CD4-positive, CD25-positive, alpha-beta regulatory T cell (primary cell): ENCODE data around the gene CYB561A3. TPM values are rescaled to one million over a fixed set of nuclear protein-coding genes. Genes with fewer than 3 reads are reported as not detected.

Source experiments
- ATAC-seq, 2 donors: fragments of 150-1000 bp; cut with Tn5 transposase; one replicate each; pipeline ENCODE4 v1.10.0; 2021; ENCODE audit warnings: low read depth in 2 of 2, moderate number of reproducible peaks in 2 of 2, moderate library complexity in 1 of 2
- DNase-seq, 3 donors: peaks; one replicate each; pipeline versions ENCODE4 v3.0.0 to v3.0.0-alpha.2; 2012 to 2022; ENCODE audit warnings: mixed read lengths in 1 of 3
- H3K27ac ChIP-seq: one replicate; pipeline ENCODE4 v1.7.0; 2013; ENCODE audit warnings: mild to moderate bottlenecking, low read length; ENCODE audit not compliant: insufficient read depth, poor library complexity, severe bottlenecking
- H3K27me3 ChIP-seq: one replicate; pipeline ENCODE4 v1.7.0; 2013; ENCODE audit warnings: low read length; ENCODE audit not compliant: control insufficient read depth, insufficient read depth
- H3K36me3 ChIP-seq: one replicate; pipeline ENCODE4 v1.7.0; 2013; ENCODE audit warnings: mild to moderate bottlenecking, low read length, moderate library complexity; ENCODE audit not compliant: control insufficient read depth, insufficient read depth
- H3K4me1 ChIP-seq: 2 replicates; pipeline ENCODE4 v1.7.0; 2013; ENCODE audit warnings: mild to moderate bottlenecking, low read length; ENCODE audit not compliant: insufficient read depth, control insufficient read depth, poor library complexity, severe bottlenecking
- H3K4me3 ChIP-seq: one replicate; pipeline ENCODE4 v1.7.0; 2013; ENCODE audit warnings: low read depth, mild to moderate bottlenecking, low read length, moderate library complexity
- H3K9me3 ChIP-seq, 2 experiments: 1 replicate in 1 of 2; 2 replicates in 1 of 2; pipeline ENCODE4 v1.7.0; 2013; ENCODE audit warnings: low read length in 2 of 2, mild to moderate bottlenecking in 1 of 2, moderate library complexity in 1 of 2; ENCODE audit not compliant: control insufficient read depth in 2 of 2
- H3K27ac Mint-ChIP-seq, 3 donors: one replicate each; pipeline ENCODE4 v1.8.0; 2020 to 2022; ENCODE audit warnings: mild to moderate bottlenecking in 3 of 3, mixed read lengths in 3 of 3, moderate library complexity in 2 of 3
- H3K27me3 Mint-ChIP-seq: one replicate; pipeline ENCODE4 v1.8.0; 2022; ENCODE audit warnings: mild to moderate bottlenecking, mixed read lengths
- H3K36me3 Mint-ChIP-seq: one replicate; pipeline ENCODE4 v1.8.0; 2020; ENCODE audit warnings: mixed read lengths
- H3K4me1 Mint-ChIP-seq, 4 donors: one replicate each; pipeline ENCODE4 v1.8.0; 2020 to 2022; ENCODE audit warnings: mixed read lengths in 4 of 4, mild to moderate bottlenecking in 1 of 4
- H3K4me3 Mint-ChIP-seq, 4 donors: one replicate each; pipeline ENCODE4 v1.8.0; 2020 to 2022; ENCODE audit warnings: mild to moderate bottlenecking in 4 of 4, mixed read lengths in 4 of 4, moderate library complexity in 3 of 4
- H3K9me3 Mint-ChIP-seq, 7 donors: one replicate each; pipeline ENCODE4 v1.8.0; 2020 to 2022; ENCODE audit warnings: mixed read lengths in 7 of 7, mild to moderate bottlenecking in 3 of 7, moderate library complexity in 2 of 7
- polyA plus RNA-seq, 4 donors: library from polyadenylated mRNA; unstranded; fragments of 300-500 nt; fragmentation: Illumina TruSeq; gene quantifications; one replicate each; pipeline ENCODE4 v1.2.3, GENCODE V29; 2021
- total RNA-seq: library from RNA; stranded (reverse); gene quantifications from one replicate; pipeline ENCODE4 v1.2.3, GENCODE V29; 2022

CYB561A3 gene
- total and polyA plus RNA-seq, 5 donors from 2014 or later: 29.5 to 70.2 (median 58.8) TPM

GRCh38 chr11:61349189-61349751, 12.4 kb downstream of the CYB561A3 start:
- H3K27me3 ChIP-seq: no peaks in the 10 kb centered on the region
- H3K36me3 ChIP-seq: peaks cover 45% of the 10 kb centered on the region
- Mint-ChIP-seq H3K4me3 (no peak overlapping the region), H3K27ac (peak overlapping the region in 1 of 3 donors; percentile 73), H3K36me3 (peaks cover 20% of the 10 kb centered on the region), H3K4me1 (peaks cover 0 to 8% (median 2%) of the 10 kb centered on the region in 4 donors), H3K9me3 (no peaks in the 10 kb centered on the region), H3K27me3 (no peaks in the 10 kb centered on the region)
- DNase-seq (no peak), ATAC-seq (no peak)
- no peak overlapping the region for H3K27ac ChIP-seq
- no peaks in the 10 kb centered on the region for H3K4me1 ChIP-seq
- no peaks in the 10 kb centered on the region for H3K9me3 ChIP-seq
- no peak overlapping the region for H3K4me3 ChIP-seq

GRCh38 chr11:61347916-61348461, 13.7 kb downstream of the CYB561A3 start:
- H3K27ac ChIP-seq: no peak overlapping the region
- Mint-ChIP-seq H3K9me3 (no peaks in the 10 kb centered on the region), H3K27ac (no peak overlapping the region), H3K4me3 (no peak overlapping the region), H3K36me3 (peaks cover 13% of the 10 kb centered on the region), H3K4me1 (peaks cover 0 to 8% (median 0%) of the 10 kb centered on the region in 4 donors), H3K27me3 (no peaks in the 10 kb centered on the region)
- no peaks in the 10 kb centered on the region for H3K9me3 ChIP-seq
- H3K36me3 ChIP-seq: peaks cover 34% of the 10 kb centered on the region
- H3K4me1 ChIP-seq: no peaks in the 10 kb centered on the region
- no peaks in the 10 kb centered on the region for H3K27me3 ChIP-seq
- peak in 1 of 2 donors; percentile 19 for ATAC-seq
- DNase-seq: no peak
- no peak overlapping the region for H3K4me3 ChIP-seq

- Histone ChIP-seq H3K36me3 (peaks cover 23% of the 10 kb centered on the region), H3K4me3 (no peak overlapping the region), H3K27me3 (no peaks in the 10 kb centered on the region), H3K27ac (no peak overlapping the region), H3K4me1 (no peaks in the 10 kb centered on the region), H3K9me3 (no peaks in the 10 kb centered on the region)
- peak overlapping the region in 1 of 3 donors; percentile 92 for H3K27ac Mint-ChIP-seq
- H3K27me3 Mint-ChIP-seq: no peaks in the 10 kb centered on the region
- ATAC-seq: no peak
- no peak overlapping the region for H3K4me3 Mint-ChIP-seq
- peaks cover 0 to 5% (median 0%) of the 10 kb centered on the region in 4 donors for H3K4me1 Mint-ChIP-seq
- peaks cover 14% of the 10 kb centered on the region for H3K36me3 Mint-ChIP-seq
- DNase-seq: no peak
- H3K9me3 Mint-ChIP-seq: no peaks in the 10 kb centered on the region
Observed at GRCh38 chr11:61345954-61346843, 15.5 kb downstream of the CYB561A3 start.

- Histone ChIP-seq H3K27me3 (no peaks in the 10 kb centered on the region), H3K4me3 (no peak overlapping the region), H3K9me3 (no peaks in the 10 kb centered on the region), H3K4me1 (no peaks in the 10 kb centered on the region), H3K27ac (no peak overlapping the region), H3K36me3 (peaks cover 22% of the 10 kb centered on the region)
- DNase-seq: no peak
- Mint-ChIP-seq H3K27ac (peak overlapping the region in 1 of 3 donors; percentile 32), H3K9me3 (no peaks in the 10 kb centered on the region), H3K4me1 (peaks cover 0 to 5% (median 0%) of the 10 kb centered on the region in 4 donors), H3K36me3 (peaks cover 19% of the 10 kb centered on the region), H3K4me3 (no peak overlapping the region), H3K27me3 (no peaks in the 10 kb centered on the region)
- ATAC-seq: no peak
Observed at GRCh38 chr11:61345170-61345610, 16.5 kb downstream of the CYB561A3 start.

GRCh38 chr11:61343792-61344745, 17.6 kb downstream of the CYB561A3 start:
- no peaks in the 10 kb centered on the region for H3K9me3 Mint-ChIP-seq
- no peak overlapping the region for H3K27ac ChIP-seq
- peak overlapping the region in 1 of 3 donors; percentile 69 for H3K27ac Mint-ChIP-seq
- H3K36me3 ChIP-seq: peaks cover 14% of the 10 kb centered on the region
- H3K9me3 ChIP-seq: no peaks in the 10 kb centered on the region
- ATAC-seq (no peak), DNase-seq (no peak)
- H3K36me3 Mint-ChIP-seq: peaks cover 17% of the 10 kb centered on the region
- H3K4me3 Mint-ChIP-seq: no peak overlapping the region
- no peaks in the 10 kb centered on the region for H3K4me1 ChIP-seq
- H3K4me3 ChIP-seq: no peak overlapping the region
- H3K4me1 Mint-ChIP-seq: peaks cover 0 to 2% (median 0%) of the 10 kb centered on the region in 4 donors
- no peaks in the 10 kb centered on the region for H3K27me3 ChIP-seq
- H3K27me3 Mint-ChIP-seq: no peaks in the 10 kb centered on the region

- H3K27me3 ChIP-seq: no peaks in the 10 kb centered on the region
- peaks cover 0 to 2% (median 0%) of the 10 kb centered on the region in 4 donors for H3K4me1 Mint-ChIP-seq
- no peak overlapping the region for H3K27ac ChIP-seq
- no peak overlapping the region for H3K4me3 Mint-ChIP-seq
- DNase-seq: no peak
- H3K36me3 Mint-ChIP-seq: peaks cover 20% of the 10 kb centered on the region
- ATAC-seq: no peak
- H3K4me1 ChIP-seq: no peaks in the 10 kb centered on the region
- peaks cover 4% of the 10 kb centered on the region for H3K36me3 ChIP-seq
- H3K9me3 ChIP-seq: no peaks in the 10 kb centered on the region
- H3K9me3 Mint-ChIP-seq: no peaks in the 10 kb centered on the region
- no peak overlapping the region for H3K4me3 ChIP-seq
- H3K27me3 Mint-ChIP-seq: no peaks in the 10 kb centered on the region
- H3K27ac Mint-ChIP-seq: no peak overlapping the region
Observed at GRCh38 chr11:61342207-61342803, 19.4 kb downstream of the CYB561A3 start.

GRCh38 chr11:61341706-61342105, 20.0 kb downstream of the CYB561A3 start:
- H3K9me3 ChIP-seq: no peaks in the 10 kb centered on the region
- Mint-ChIP-seq H3K9me3 (no peaks in the 10 kb centered on the region), H3K4me3 (no peak overlapping the region), H3K27ac (no peak overlapping the region), H3K27me3 (no peaks in the 10 kb centered on the region), H3K36me3 (peaks cover 20% of the 10 kb centered on the region), H3K4me1 (peaks cover 0 to 3% (median under 1%) of the 10 kb centered on the region in 4 donors)
- H3K27ac ChIP-seq: no peak overlapping the region
- H3K27me3 ChIP-seq: no peaks in the 10 kb centered on the region
- no peak overlapping the region for H3K4me3 ChIP-seq
- DNase-seq: no peak
- H3K36me3 ChIP-seq: peaks cover 4% of the 10 kb centered on the region
- no peak for ATAC-seq
- H3K4me1 ChIP-seq: no peaks in the 10 kb centered on the region
